ENCODE results near the gene TMEM100. TPM values are rescaled to one million over a fixed set of nuclear protein-coding genes. Genes with fewer than 3 reads are reported as not detected.

Gene TMEM100
- polyA plus RNA-seq, 1 of the 3 experiments (the other 2 are of a cell fraction), result 1.7 TPM

- no peak for TF ChIP-seq ZBTB33 (IDR thresholded peaks at IDR 0.05; ENCODE audit: borderline replicate concordance, low read depth)
- no peak for TF ChIP-seq EZH2phosphoT487 (IDR thresholded peaks at IDR 0.05; ENCODE audit: borderline replicate concordance, low read depth)
- TF ChIP-seq NFIC (IDR thresholded peaks at IDR 0.05; ENCODE audit: borderline replicate concordance), result no peak
- no peak for TF ChIP-seq USF1 (IDR thresholded peaks at IDR 0.05; ENCODE audit: borderline replicate concordance, low read depth)
- TF ChIP-seq POLR2AphosphoS5 (IDR thresholded peaks at IDR 0.05; ENCODE audit: low read depth, low read length), result peak; percentile 67
- no peak; the same call in 1 of the 2 replicates for TF ChIP-seq RFX5 (IDR thresholded peaks at IDR 0.05; ENCODE audit: low read length)
- TF ChIP-seq YY1 (IDR thresholded peaks at IDR 0.05; ENCODE audit: low read depth), result no peak
- no peak for TF ChIP-seq SIN3A (IDR thresholded peaks at IDR 0.05; ENCODE audit: borderline replicate concordance, low read depth, low read length)
- no peak for TF ChIP-seq ELF1 (IDR thresholded peaks at IDR 0.05)
- TF ChIP-seq MAX (IDR thresholded peaks at IDR 0.05; ENCODE audit: low read depth), result no peak
- no peak for TF ChIP-seq FOSL2 (IDR thresholded peaks at IDR 0.05; ENCODE audit: borderline replicate concordance, low read depth)
- TF ChIP-seq JUND (IDR thresholded peaks at IDR 0.05), result no peak
- TF ChIP-seq NRF1 (IDR thresholded peaks at IDR 0.05; ENCODE audit: low read depth, low read length), result no peak
Measured at GRCh38 chr17:55690105-55690508, 32.6 kb downstream of the TMEM100 start (continued).

- Histone ChIP-seq H3K4me1 (ENCODE audit: control insufficient read depth in 1 of 2, insufficient read depth in 2 of 2, low read depth in 1 of 2, low read length in 1 of 2) (peaks cover 0 to 50% of the 10 kb centered on the region in 2 experiments; a peak in 3 of 4 replicates), H3F3A (replicated peaks; ENCODE audit: insufficient read depth) (no peaks in the 10 kb centered on the region), H3K79me2 (ENCODE audit: insufficient read depth) (no peaks in the 10 kb centered on the region), H3K9me3 (no peaks in the 10 kb centered on the region), H3K9me2 (no peaks in the 10 kb centered on the region), H3K4me2 (no peak overlapping the region), H3K27me3 (ENCODE audit: insufficient read depth) (no peaks in the 10 kb centered on the region), H3K27ac (ENCODE audit: low read depth in 2 of 2, low read length in 1 of 2) (peak overlapping the region in 1 of 2 experiments; percentile 99; a peak in 2 of 4 replicates), H2AFZ (ENCODE audit: low read depth) (no peak overlapping the region), H4K20me1 (ENCODE audit: insufficient read depth) (no peaks in the 10 kb centered on the region), H3K4me3 (ENCODE audit: low read depth in 2 of 2, low read length in 1 of 2) (no peak overlapping the region), H3K36me3 (replicated peaks in 1 of 2; ENCODE audit: control insufficient read depth in 1 of 2, insufficient read depth in 2 of 2, low read length in 1 of 2) (no peaks in the 10 kb centered on the region), H3K9ac (no peak overlapping the region)
- ChIA-PET CTCF (interaction anchor here (0.9 to 5.4 kb wide), 18 partner anchors 11 to 163 kb away, joined by 3 to 46 read pairs (median 9); partner anchors contain the start of gene PCTP), POLR2A (no interaction called here)
- no peak for DNase-seq
- WGBS (ENCODE audit: low lambda C conversion rate), result 10% methylated on average over 4 of the region's 4 CpGs
- TF ChIP-seq RFX5 (IDR thresholded peaks at IDR 0.05; ENCODE audit: low read length), result 0 out of 2 replicates have a peak, but pooled peaks have one; percentile 70
- TF ChIP-seq USF1 (IDR thresholded peaks at IDR 0.05; ENCODE audit: borderline replicate concordance, low read depth), result no peak
- TF ChIP-seq TCF12 (IDR thresholded peaks at IDR 0.05), result no peak
- no peak for TF ChIP-seq REST (IDR thresholded peaks at IDR 0.05; ENCODE audit: low read depth, low read length)
- TF ChIP-seq SMC3 (IDR thresholded peaks at IDR 0.05; ENCODE audit: low read depth, low read length), result 0 out of 2 replicates have a peak, but pooled peaks have one; percentile 10
- TF ChIP-seq YY1 (IDR thresholded peaks at IDR 0.05; ENCODE audit: low read depth), result no peak
- no peak for TF ChIP-seq ZBTB33 (IDR thresholded peaks at IDR 0.05; ENCODE audit: borderline replicate concordance, low read depth)
- no peak for TF ChIP-seq MEF2A (IDR thresholded peaks at IDR 0.05; ENCODE audit: borderline replicate concordance, low read depth)
- no peak for TF ChIP-seq TAF1 (IDR thresholded peaks at IDR 0.05; ENCODE audit: borderline replicate concordance, low read depth, low read length)
- TF ChIP-seq PBX3 (IDR thresholded peaks at IDR 0.05), result no peak
Measured at GRCh38 chr17:55689672-55690071, 33.0 kb downstream of the TMEM100 start.

All from SK-N-SH (cell line).